ENCODE measurements around the gene MACO1. TPM values are rescaled to one million over a fixed set of nuclear protein-coding genes. Genes with fewer than 3 reads are reported as not detected.
"Not testable (repeated sequence)": the region's sequence is repeated elsewhere in the genome, so short reads cannot be mapped to it uniquely, and the experiment has no call there.

The MACO1 gene, protein sequence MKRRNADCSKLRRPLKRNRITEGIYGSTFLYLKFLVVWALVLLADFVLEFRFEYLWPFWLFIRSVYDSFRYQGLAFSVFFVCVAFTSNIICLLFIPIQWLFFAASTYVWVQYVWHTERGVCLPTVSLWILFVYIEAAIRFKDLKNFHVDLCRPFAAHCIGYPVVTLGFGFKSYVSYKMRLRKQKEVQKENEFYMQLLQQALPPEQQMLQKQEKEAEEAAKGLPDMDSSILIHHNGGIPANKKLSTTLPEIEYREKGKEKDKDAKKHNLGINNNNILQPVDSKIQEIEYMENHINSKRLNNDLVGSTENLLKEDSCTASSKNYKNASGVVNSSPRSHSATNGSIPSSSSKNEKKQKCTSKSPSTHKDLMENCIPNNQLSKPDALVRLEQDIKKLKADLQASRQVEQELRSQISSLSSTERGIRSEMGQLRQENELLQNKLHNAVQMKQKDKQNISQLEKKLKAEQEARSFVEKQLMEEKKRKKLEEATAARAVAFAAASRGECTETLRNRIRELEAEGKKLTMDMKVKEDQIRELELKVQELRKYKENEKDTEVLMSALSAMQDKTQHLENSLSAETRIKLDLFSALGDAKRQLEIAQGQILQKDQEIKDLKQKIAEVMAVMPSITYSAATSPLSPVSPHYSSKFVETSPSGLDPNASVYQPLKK
- 10 to 100 TPM; 38.8 to 74.6 (median 44.8) TPM for total RNA-seq

DNA sequence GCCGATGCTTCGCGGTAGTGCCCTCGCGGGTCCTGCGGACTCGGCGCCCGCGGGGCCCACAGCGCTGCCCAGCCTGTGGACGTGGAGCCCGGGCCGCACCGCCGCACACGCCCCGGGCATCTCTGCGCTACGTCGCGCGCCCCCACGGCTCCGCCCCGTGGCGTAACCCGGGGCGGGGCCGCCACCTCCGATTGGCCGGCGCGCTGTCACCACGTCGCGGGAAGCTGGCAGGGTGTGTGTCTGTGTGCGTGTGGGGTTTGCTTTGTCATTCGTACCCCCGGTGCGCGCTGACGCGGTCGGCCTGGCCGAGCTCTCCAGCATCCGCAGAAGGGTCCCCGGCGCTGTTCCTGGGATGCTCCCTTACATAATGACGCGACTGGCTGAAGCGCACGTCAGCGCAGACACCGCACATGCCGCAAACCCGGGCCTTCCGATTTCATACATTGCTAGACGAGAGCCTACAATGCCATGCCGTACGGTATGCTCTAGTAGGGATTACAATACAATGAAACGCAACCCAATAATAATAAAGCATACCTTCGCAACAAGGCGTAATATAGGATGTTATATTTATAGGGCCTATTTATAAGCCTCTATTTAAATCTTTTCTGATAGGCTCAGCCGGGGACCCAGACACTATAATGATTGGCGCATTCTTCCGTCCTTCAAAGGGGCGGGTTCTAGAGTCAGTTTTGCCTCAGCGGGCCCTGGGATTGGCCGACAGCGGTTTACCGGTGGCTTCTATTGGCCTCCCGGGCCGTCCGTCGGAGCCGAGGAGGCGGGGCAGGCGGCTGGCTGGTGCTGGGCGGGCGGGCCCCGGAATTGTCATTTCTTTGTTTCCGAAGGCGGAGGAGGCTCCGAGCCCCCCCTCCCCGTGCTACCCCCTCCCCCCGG is at the start of gene MACO1:
Gene MACO1, plus strand, starts transcription at position 825 of the 894 bp plus-strand sequence. CDS start 202 bp downstream, outside the sequence.
- TF ChIP-seq POLR2A (IDR thresholded peaks at IDR 0.05) = peak; percentile 94 to 96
- TF ChIP-seq, protein P1, sequence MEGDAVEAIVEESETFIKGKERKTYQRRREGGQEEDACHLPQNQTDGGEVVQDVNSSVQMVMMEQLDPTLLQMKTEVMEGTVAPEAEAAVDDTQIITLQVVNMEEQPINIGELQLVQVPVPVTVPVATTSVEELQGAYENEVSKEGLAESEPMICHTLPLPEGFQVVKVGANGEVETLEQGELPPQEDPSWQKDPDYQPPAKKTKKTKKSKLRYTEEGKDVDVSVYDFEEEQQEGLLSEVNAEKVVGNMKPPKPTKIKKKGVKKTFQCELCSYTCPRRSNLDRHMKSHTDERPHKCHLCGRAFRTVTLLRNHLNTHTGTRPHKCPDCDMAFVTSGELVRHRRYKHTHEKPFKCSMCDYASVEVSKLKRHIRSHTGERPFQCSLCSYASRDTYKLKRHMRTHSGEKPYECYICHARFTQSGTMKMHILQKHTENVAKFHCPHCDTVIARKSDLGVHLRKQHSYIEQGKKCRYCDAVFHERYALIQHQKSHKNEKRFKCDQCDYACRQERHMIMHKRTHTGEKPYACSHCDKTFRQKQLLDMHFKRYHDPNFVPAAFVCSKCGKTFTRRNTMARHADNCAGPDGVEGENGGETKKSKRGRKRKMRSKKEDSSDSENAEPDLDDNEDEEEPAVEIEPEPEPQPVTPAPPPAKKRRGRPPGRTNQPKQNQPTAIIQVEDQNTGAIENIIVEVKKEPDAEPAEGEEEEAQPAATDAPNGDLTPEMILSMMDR (IDR thresholded peaks at IDR 0.05 in 4 of 5, conservative IDR thresholded peaks at IDR 0.05 in 1 of 5) = no peak
- in situ Hi-C loops (cut with MboI; ENCODE audit: low sequenced_read_pairs in 4 of 4) (no loop called here), intact Hi-C loops (cut with DNase I; ENCODE audit: low total_unique reads) (loop anchor here (2.0 to 10.0 kb wide), 5 partner anchors 46 to 374 kb away; partner anchors contain the start of genes LDLRAP1, RSRP1 and SELENON)
- H3K9me3 ChIP-seq = no peaks in the 10 kb centered on the region
- DNase-seq (peak; percentile 98 to 99), ATAC-seq (peak; percentile 88 to 91)
- H3K27me3 ChIP-seq = no peaks in the 10 kb centered on the region
- H3K27ac ChIP-seq = peak within 1 kb of the TSS; percentile 92 to 99 (median 97)
- H3K36me3 ChIP-seq = no peaks in the 10 kb centered on the region
- H3K4me1 ChIP-seq = peaks cover 35 to 36% of the 10 kb centered on the region in 2 donors
- peak within 1 kb of the TSS; percentile 76 to 89 (median 86) for H3K4me3 ChIP-seq

DNA sequence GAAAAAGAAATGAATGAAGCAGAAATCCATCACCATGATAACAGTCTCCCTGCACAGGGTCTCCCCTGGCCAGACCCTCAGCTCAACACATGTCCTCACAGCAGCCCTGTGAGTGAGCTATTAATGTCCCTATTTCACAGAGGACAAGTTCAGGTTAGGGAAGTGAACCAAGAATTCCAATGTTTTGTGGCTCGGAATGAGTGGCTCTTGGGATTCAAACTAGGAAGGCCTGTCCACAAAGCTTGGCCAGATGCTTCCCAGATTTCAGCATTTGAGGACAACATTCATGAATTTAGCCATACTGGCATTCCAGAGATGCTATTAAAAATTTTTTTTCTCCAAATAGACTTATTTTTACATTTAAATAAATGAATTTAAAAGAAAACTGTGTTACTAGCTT is 48.2 kb upstream of the MACO1 start:
- H3K9me3 ChIP-seq; intact Hi-C loops (cut with DNase I; ENCODE audit: low total_unique reads); H3K4me3 ChIP-seq; DNase-seq; H3K27me3 ChIP-seq; in situ Hi-C loops (cut with MboI; ENCODE audit: low sequenced_read_pairs in 4 of 4); H3K36me3 ChIP-seq; H3K4me1 ChIP-seq; H3K27ac ChIP-seq; ATAC-seq: not testable (repeated sequence)

DNA sequence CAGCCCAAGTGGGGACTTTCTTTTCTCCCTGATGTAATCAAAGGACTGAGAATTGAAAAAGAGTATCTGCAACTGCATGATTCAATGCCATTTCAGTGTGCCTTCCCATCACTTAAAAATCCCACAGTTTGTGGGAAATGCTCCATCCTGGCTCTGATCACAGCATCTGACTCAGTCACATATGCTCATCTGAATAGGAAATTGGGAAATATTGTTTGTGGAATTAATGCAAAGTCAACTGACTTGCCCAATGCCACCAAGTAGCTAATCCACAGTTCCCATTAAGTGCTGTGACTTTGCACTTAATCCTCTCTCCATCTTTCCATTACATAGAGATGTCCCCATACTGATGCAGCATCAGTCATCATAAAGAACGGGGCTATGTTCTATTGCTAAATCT is 47.6 kb upstream of the MACO1 start:
- DNase-seq = peak in 1 of 2 donors; percentile 15
- in situ Hi-C loops (cut with MboI; ENCODE audit: low sequenced_read_pairs in 4 of 4); H3K4me3 ChIP-seq; H3K4me1 ChIP-seq; H3K9me3 ChIP-seq; intact Hi-C loops (cut with DNase I; ENCODE audit: low total_unique reads); H3K27me3 ChIP-seq; H3K27ac ChIP-seq; ATAC-seq; H3K36me3 ChIP-seq: not testable (repeated sequence)

DNA sequence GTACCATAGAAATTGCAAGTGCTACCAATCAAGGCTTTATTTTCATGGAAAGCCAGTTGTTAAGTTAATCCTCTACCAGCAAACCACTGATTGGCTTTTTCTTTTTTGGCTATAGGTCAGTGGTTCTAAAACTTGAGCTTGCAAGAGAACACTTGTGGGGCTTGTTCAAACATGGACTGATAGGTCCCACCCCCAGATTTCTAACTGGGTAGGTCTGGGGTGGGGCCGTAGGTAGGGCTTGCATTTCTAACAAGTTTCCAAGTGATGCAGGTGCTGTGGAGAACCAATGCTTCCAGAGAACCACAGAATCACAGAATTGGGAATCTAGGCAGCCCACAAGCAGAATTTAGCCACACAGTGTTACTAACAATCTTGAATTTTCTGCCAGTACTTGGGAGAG is 46.8 kb upstream of the MACO1 start:
- DNase-seq; ATAC-seq; in situ Hi-C loops (cut with MboI; ENCODE audit: low sequenced_read_pairs in 4 of 4): not testable (repeated sequence)

DNA sequence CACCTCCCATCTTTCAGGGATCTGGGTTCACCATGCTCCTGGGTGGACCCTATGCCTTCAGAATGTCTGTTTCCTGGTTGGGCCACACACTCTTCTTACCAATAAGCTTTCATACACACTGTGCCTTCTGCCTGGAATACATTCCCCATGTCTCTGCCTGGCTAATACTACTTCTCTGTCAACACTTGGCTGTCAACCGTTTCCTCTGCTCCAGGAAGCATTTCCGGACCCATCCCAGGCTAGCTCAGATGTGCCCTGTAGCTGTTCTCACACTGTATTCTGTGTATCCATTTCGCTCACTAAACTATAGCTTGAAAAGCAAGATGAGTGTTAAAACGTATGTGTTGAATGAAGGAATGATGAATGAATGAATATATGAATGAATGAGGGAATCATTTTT is 43.6 kb upstream of the MACO1 start:
- H3K27ac ChIP-seq; intact Hi-C loops (cut with DNase I; ENCODE audit: low total_unique reads); H3K4me3 ChIP-seq; in situ Hi-C loops (cut with MboI; ENCODE audit: low sequenced_read_pairs in 4 of 4); DNase-seq; ATAC-seq; H3K27me3 ChIP-seq; H3K36me3 ChIP-seq; H3K9me3 ChIP-seq; H3K4me1 ChIP-seq: not testable (repeated sequence)

More for the DNA sequence above, 46.8 kb upstream of the MACO1 start:
- H3K27me3 ChIP-seq; intact Hi-C loops (cut with DNase I; ENCODE audit: low total_unique reads); H3K9me3 ChIP-seq; H3K27ac ChIP-seq; H3K4me1 ChIP-seq; H3K4me3 ChIP-seq; H3K36me3 ChIP-seq: not testable (repeated sequence)

DNA sequence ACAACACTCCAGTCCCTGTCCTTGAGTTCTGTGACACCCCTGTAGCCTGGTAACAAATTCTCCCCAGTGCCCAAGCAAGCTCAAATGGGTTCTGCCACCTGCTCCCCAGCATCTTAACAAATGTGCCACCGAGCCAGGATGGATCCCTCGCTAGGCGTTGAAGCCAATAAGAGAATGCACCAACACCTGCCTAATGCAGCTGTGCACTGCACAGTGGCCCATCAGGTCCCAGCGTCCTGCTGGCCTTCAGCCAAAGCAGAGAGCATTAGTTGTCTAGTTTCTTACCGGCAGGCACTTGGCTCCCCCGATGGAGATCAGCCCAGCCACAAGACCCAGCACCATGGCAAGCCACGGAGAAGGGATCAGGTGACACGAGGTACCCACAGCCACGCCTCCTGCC is 42.0 kb upstream of the MACO1 start:
- intact Hi-C loops (cut with DNase I; ENCODE audit: low total_unique reads); ATAC-seq; H3K4me1 ChIP-seq; H3K9me3 ChIP-seq; H3K4me3 ChIP-seq; H3K27me3 ChIP-seq; H3K27ac ChIP-seq; DNase-seq; H3K36me3 ChIP-seq; in situ Hi-C loops (cut with MboI; ENCODE audit: low sequenced_read_pairs in 4 of 4): not testable (repeated sequence)

DNA sequence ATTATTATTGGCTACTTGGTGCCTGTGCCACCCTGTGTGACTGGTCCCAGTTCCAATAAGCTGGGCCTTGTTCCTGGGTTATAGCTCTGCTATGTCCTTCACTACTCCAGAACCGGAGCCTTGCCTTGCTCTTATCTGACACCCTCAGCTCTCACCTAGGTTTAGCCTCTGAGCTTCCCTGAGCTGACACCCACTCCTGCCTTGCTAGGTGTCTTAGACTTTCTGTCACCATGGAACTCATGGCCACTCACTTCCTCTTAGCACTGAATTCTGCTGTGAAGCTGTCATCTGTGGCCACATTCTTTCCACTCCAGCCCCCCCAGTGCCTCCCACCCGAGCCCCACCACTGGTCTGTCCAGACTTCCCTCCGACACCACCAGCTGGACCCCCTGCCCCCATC is 41.0 kb upstream of the MACO1 start:
- intact Hi-C loops (cut with DNase I; ENCODE audit: low total_unique reads); in situ Hi-C loops (cut with MboI; ENCODE audit: low sequenced_read_pairs in 4 of 4); H3K4me3 ChIP-seq; H3K36me3 ChIP-seq; H3K27ac ChIP-seq; H3K9me3 ChIP-seq; H3K27me3 ChIP-seq; H3K4me1 ChIP-seq; DNase-seq; ATAC-seq: not testable (repeated sequence)

All from gastrocnemius medialis (tissue), 4 donors.